NK-92 (cell line): ENCODE results near the gene VTI1A.

Experiments used
- DNase-seq: peaks from one replicate; lab custom pipeline; 2025; ENCODE audit not compliant: unreplicated experiment; lab: John Stamatoyannopoulos, UW

The VTI1A gene

DNA sequence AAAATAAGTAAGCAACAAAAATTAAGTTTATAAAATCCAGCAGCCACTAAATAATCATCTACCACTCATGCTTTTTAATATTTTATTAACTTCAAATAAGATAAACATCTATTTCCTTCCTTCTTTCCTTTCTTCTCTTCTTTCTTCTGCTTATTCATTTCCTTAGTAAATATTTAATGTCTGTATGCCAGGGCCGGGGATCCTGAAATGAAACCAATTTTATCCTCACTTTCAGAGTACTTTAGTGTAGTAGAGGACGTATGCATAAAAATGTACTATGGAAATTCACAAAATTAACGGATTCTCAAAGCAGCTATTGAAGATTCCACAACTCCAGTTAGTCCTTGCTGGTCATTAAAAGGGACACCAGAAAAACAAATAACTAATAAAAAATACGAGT lies 224.7 kb downstream of the VTI1A start:
- no peak for DNase-seq

DNA sequence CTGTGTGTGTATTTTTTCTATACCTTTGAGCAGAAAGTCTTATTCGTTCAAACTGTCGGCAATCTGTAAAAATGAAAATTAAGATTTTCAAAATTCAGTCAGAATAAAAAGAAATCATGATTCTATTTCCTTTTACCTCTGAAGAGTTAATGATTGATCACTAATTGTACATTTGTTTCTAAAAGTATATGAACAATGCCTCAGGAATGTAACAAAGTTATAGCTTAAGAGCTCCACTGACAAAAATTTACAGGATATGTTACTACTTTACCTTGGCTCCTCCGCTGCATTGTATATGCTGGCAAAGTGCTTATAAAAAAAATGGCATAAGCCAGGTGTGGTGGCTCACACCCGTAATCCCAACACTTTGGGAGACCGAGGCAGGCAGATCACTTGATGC lies 225.7 kb downstream of the VTI1A start:
- DNase-seq = no peak

DNA sequence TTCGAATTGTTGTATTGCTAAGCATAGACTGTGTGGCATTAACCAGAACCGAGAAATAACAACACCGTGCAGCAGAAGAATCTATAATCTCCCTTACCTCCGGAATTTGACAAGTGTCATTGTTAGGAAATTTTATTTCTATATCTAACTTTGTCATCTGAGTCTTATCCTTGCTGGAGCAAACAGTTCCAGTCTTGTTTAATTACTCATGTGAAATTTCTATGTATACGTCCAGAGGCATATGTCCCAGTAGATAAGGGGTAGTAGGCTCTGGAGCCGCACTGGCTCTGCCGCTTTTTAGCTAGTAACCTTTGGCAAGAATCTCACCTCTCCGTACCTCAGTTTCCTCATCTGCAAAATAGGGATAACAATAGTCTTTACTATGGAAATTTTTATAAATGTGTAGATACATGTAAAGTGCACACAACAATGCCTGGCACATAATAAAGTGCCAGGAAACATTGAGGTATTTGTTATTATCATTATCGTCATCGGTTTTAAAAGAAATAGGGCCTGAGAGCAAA lies 228.6 kb downstream of the VTI1A start:
- DNase-seq = no peak

DNA sequence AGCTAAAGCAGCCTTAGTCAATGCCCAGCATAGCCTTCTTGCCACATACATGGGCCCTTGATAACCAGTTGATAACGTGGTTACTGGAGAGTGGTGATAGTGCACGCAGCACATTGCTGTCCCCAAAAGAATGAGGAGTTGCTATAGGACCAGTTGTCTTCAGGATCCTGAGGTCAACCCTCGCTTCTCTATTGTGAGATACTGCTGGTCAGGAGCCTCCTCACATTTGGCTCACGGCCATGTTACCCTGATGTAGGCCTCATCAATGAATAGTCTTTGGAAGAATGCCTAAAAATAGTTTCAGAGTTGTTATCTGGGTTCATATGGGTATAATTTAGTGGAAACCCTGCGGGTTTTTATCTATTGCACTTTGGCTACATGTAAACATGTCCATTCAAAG lies 230.7 kb downstream of the VTI1A start:
- no peak for DNase-seq

DNA sequence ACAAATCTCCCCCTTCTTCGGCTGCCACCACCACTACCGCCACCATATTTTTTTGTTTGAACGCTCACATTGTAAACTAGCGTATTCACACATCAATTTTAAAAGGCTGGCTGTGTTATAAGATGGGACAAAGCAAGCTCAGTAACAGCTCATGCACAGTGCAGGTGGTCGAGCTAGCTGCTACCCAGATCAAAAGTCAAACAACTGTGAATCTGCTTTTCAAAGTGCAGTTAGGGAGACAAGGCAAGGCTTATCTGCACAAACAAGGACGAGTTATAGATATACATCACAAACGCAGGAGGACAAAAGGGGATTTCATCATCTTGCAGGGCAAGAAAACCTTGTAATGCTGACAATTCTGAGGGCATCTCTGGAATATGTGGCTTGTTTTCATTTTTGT lies 231.6 kb downstream of the VTI1A start:
- DNase-seq = no peak

DNA sequence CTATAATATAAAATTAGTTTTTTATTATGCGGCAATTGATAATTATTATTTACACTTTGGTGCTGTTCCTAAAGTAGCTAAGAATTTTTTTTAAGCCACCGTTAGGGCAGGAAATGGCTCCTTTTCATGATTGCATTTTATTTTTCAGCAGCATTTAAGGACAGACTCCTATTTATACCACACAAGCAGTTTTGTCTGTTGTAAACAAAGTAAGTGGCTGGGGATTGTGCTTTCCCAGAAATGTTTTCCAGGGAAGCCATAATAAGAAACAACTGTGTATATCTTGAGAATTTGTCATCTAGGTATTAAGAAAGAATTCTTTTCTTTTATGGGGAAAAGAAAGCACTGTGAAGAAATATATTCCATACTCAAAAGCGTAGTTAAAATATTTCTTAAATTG lies 232.0 kb downstream of the VTI1A start:
- DNase-seq = no peak

DNA sequence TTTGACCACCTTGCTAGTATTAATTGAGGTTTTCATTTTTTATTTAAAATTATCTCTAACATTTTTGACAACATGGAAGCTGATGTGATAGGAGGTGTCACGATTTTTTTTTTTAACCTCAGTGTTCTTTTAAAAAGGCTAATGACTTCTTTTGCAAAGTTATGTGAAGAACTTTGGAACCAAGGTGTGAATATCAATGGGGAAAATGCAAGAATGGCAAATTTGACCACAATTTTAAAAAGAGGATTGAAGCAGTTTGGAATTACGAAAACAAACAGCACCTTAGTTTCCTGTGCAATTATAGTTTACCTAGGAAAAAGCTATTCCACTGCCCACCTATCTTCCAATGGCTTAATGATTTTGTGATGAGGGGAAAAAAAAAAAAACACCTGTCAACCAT lies 232.4 kb downstream of the VTI1A start:
- DNase-seq = no peak

DNA sequence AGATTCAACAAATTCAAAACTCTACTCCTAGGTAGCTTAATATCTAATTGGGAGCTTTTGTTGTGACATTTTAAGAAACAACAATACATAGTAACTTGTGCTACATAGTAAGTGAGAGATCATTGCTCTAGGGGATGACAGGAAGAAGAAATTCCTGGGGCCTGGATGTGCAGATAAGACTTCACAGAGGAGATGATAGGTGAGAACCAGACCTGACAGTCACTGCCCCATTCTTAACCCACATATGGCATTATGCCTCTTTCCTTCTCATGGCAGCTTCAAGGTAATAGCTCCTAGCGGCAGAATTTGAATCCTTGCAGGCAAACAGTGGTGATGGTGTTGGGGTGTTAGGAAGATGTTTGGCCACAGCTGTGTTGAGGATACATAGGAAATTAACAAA lies 233.6 kb downstream of the VTI1A start:
- no peak for DNase-seq

DNA sequence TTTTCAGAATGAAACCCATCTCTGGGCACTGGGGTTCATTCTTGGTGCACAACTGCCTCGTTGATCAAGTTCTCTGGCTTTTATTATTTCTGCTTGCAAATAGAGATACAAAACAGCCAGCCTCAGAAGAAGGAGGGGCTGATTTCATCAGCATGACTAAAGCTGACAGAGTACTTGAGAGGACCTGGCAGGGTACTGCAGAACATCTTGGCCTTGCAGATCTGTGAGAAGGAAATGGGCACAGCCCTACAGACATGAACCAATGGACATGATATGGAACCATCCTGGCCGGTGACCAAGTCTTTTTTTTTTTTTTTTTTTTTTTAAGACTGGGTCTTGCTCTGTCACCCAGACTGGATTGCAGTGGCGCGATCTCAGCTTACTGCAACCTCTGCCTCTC lies 240.6 kb downstream of the VTI1A start:
- DNase-seq = no peak

DNA sequence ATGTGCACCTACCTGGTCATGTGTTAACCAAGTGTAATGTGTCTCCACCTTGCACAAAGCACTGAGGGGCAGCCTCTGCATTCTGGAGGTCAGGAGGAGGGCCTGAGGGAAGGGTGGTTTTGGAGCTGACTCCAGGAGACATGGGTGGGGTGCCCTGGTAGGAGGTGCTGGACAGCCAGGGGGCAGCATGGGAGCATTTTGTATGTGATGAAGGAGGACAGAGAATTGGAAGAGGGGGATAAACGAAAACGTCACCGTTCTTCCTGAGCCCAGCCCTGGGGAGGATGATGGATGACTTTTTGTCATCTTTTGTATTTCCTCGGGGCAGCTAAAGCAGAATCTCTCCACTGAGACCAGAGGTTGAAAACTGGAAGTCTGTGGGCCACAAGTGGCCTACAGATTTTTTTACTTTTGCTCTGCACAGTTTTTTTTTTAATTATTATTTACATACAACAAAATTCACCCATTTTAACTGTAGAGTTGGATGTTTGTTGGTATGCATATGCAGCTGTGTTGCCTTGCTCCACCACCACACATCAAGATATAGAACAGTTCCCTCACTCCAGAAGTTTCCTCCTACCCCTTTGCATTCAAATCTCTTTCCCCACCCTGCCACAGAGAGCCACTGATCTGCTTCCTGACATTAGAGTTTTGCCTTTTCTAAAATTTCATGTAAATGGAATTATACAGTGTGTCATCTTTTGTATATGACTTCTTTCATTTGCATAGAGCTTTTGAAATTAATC lies 242.5 kb downstream of the VTI1A start:
- no peak for DNase-seq

DNA sequence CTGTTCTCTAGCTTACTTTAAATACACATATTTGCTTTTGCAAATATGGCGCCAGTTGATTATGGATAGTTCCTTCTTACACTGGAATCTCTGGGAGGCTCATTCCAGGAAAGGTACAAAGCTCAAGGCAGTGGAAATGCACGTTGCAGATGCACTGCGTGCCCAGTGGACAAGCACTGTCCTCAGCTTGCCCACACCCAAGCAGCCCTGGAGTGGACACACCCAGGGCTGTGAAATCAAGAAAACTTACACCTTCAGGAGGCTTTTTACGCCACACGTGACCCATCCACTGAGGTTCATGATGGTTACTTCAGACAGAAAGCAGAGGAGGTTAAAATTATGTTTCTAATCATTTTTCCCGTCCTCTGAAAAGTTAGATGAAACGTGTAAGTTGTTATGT lies 248.5 kb downstream of the VTI1A start:
- DNase-seq = no peak

DNA sequence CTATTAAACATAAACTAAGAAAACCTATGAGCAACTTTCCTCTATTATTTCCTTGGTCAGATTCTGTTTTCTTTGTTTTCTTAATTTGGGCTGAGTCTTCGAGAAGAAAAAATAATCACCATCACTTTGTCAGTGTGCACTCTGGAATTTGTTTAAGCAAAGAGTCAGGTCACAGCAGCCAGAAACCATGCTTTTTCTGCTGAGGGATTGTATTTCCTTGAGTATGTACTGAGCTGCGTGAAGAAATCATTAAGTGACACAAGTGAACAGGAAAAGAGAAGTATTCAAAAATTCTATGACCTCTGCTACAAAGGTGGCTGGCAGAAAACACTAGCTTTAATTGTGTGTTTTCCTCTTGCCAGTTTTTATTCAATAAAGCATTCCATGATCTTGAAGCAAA lies 249.6 kb downstream of the VTI1A start:
- no peak for DNase-seq

DNA sequence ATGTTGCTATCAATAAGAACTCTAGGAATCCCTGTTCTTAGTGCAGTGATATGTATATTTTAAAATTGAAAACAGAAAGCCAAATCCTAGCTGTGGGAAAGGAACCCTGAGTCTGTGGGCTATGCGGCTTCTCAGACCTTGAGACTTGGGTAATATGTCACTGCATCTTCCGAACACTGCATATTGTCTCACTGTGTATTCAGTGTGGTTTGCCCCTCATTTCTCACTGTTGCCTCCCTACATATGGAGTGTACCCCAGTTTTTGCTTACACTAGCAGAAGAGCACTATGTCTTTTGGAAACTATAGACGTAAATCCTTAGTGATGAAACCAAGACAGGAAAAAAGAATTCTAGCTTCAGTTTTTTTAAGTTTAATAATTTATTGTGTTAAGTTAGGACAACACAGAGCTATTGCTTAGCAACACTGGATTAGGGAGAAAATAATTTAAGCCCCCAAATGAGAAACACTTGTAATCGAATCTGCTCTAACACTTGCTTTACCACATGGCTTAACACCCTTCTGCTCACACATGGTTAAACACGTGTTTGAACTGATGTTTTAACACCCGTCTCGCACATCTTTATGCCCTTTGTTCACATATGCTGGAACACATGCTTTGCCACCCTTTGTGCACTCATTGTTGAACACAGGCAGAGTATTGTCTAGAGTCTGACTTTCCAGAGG lies 251.3 kb downstream of the VTI1A start:
- no peak for DNase-seq

DNA sequence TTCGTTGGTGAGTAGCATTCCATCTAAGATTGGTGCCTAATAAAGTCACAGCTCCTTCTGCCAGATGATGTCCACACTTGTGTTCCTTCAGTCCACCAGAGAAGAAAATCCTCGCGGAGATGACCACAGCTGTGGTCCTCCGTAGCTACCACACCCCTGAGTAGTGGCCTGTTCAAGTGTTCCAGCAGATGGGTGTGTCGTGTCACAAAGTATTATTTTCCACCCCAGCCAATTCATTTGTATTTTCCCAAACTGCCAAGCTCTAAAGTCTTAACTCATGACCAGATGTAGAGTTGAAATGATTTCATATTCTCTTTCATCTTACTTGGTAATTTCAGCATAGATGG lies 251.8 kb downstream of the VTI1A start:
- DNase-seq = no peak

DNA sequence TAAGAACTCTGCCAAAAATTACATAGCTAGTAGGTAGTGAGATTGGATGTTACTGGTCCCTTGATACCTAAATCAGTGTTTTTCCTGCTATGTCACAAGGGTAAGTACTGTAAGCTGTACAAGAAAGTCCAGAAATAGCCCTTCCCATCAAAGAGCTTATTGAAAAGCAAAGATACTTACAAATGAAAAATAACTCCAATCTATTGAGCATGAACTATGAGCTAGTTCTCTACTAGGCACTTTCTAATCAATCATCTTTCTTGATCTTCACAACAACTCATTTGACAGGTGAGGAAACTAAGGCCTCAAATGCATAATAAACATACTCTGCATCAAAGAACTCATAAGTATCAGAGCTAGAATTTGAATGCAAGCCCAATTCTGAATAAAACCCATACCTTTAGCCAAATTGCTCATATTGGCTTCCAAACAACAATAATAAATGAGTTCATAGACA lies 253.2 kb downstream of the VTI1A start:
- DNase-seq = no peak

DNA sequence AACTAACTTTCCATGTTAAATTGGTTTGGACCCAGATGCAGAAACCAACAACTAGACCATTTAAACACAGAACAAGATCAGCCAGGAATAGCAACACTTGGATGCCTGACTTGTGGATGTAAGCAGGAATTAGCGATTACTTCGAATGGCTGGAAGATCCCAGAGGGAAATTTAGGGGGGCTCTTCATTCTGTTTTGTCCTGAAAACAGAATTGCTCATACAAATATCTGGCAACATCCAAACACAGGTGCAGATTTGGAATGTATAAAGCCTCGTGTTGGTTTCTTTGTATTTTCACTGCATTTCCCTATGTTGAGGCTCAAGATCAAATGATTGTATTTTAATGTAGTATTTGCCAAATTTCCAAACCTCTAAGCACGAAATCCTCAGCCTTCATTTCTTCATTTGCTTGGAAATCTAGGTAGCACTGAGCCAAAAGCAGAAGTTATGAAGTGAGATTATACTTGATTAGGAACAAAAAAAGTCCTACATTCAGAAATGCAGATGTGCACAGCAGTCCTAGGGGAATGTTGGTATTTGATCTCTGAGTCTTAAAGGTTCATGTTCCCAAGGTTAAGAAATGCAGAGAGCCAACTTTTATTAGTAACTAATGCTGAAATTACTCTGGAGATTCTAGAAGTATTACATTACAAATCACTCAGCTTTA lies 254.3 kb downstream of the VTI1A start:
- no peak for DNase-seq

DNA sequence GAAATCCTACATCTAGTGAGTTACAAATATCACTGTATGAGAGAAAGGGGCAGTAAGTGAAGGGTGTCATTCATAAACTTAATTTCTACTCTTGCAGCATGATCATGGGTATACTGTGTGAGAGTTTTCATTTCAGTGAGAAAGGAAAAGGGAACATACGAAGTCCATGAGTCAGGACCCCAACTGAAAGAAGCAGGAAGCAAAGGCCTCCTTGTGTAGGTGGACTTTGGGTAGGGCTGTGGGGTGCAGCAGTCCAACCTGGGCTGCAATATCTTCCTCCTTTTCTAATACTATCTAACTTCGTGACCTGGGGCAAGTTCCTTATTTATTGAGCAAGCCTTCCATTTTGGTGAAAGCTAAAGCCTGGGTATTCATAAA lies 254.9 kb downstream of the VTI1A start:
- DNase-seq = no peak

DNA sequence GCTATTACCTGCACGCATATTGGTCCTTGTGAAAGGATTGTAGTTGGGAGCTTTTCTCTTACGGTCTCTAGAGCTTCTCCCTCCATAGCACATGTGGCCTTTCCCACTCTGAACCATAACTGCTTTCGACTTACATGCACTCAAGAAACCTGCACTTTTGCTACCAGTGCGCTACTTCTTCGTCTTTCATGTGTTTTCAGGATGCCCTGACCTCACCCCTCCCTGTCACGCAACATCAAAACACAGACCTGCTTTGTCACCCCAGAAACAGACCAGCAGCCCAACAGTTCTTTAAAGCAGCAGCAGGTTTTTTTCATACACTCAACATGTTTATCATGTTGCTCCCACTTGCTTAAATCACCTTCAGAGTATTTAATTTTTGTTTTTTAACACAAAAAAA lies 259.6 kb downstream of the VTI1A start:
- no peak for DNase-seq

DNA sequence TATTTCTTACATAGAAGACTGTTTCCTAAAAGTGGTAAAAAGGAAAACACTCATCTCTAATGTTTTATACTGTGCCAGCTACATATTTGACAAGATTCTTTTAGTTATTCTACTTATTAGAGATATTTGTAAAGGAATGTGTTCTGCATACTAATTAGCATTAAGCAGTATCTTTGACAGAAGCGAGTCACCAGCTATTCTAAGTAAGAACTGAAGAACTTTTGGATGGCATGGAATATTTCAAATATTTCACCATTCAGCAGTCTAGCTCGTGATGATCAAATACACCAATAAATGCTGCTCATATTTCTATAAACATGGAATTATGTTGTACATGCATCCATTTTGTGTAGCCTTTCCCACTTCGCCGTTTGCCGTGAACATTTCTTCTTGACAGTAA lies 261.4 kb downstream of the VTI1A start:
- DNase-seq = no peak

DNA sequence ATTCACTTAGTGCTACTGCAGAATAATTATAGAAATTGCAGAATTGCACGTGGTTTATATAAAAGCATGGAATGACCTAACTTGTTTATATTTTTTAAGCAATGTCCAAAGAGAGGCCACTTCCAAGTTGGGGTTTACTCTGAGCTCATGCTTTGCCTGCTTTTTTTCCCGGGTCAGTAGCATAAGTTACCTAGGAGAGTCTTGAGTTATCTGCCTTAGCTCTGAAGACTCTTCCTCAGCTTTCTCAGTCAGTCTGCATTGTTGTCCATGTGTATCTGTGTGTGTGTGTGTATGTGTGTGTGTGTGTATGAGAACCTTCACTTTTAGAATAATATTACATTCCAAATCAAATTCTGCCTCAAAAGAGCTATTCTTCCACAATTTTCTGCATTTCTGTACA lies 263.5 kb downstream of the VTI1A start:
- no peak for DNase-seq

DNA sequence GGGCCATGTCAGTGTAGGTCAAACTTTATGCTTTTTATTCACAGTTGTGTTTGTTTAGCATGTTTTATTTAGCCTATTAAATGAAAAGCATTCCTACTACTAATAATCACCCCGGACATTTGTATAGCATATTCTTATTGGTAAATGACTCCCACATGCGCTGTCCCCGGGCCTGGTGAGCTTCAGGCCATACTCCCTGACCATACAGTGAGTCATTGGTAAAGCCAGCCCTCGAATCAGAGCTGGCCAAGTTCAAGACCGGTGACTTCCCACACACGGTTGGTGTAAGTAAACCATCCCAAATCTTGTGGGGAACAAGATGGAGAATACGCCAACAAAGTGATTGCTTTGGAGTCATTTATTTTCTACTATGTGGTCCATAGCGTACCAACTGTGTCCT lies 264.4 kb downstream of the VTI1A start:
- no peak for DNase-seq

DNA sequence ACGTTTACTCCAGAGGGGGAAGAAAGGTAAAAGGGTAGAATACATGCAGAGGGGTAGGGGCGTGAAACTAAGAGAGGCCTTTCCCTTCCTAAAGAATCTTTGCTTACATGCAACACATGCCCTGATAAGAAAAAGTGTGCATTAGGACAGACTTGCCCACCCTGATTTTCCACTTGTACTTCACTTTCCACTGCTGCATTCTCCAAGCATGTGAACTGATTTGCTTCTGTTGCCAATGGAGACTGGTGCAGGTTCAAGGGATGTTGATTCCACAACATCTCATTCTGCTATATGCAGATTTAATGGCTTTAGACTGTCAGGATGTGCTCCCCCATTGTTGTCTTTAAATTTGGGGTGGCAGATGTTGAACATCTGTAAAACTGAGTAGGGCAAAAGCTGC lies 265.5 kb downstream of the VTI1A start:
- DNase-seq = no peak
